Osteoblast (primary cell): ENCODE measurements around the gene IPPK. TPM values are rescaled to one million over a fixed set of nuclear protein-coding genes. Genes with fewer than 3 reads are reported as not detected.

Experiments
- DNase-seq: peaks from one replicate; pipeline ENCODE4 v3.0.0; 2011; ENCODE audit warnings: low spot score, mixed read lengths; ENCODE audit not compliant: insufficient read length; ENCODE audit errors: missing footprints
- H2AFZ ChIP-seq: 2 replicates; pipeline ENCODE4 v1.6.0; 2011; ENCODE audit warnings: mild to moderate bottlenecking, low read length
- H3K27ac ChIP-seq: 2 replicates; pipeline ENCODE4 v1.5.1; 2011; ENCODE audit warnings: mild to moderate bottlenecking, low read depth, low read length, moderate library complexity
- H3K27me3 ChIP-seq: 2 replicates; pipeline ENCODE4 v1.6.0; 2012; ENCODE audit warnings: mild to moderate bottlenecking, control low read depth, inconsistent platforms, low read length, moderate library complexity; ENCODE audit not compliant: insufficient read depth
- H3K36me3 ChIP-seq: 2 replicates; pipeline ENCODE4 v1.5.1; 2011; ENCODE audit warnings: mild to moderate bottlenecking, low read length, control low read depth, moderate library complexity; ENCODE audit not compliant: insufficient read depth
- H3K4me1 ChIP-seq: 2 replicates; pipeline ENCODE4 v1.5.1; 2011; ENCODE audit warnings: mild to moderate bottlenecking, low read length, control low read depth, moderate library complexity; ENCODE audit not compliant: insufficient read depth
- H3K4me2 ChIP-seq: 2 replicates; pipeline ENCODE4 v1.6.0; 2011; ENCODE audit warnings: mild to moderate bottlenecking, low read length; ENCODE audit not compliant: insufficient read depth
- H3K4me3 ChIP-seq: fragments of 200-600 bp; sonication (generic); 3 replicates; pipeline ENCODE4 v1.5.1; 2012; ENCODE audit warnings: mild to moderate bottlenecking, low read length, inconsistent platforms; ENCODE audit not compliant: insufficient read depth
- H3K79me2 ChIP-seq: 2 replicates; pipeline ENCODE4 v1.6.0; 2012; ENCODE audit warnings: mild to moderate bottlenecking, low read length, control low read depth, inconsistent platforms; ENCODE audit not compliant: insufficient read depth
- H3K9me3 ChIP-seq: 2 replicates; pipeline ENCODE4 v1.5.1; 2011; ENCODE audit warnings: low read depth, low read length, control low read depth
- H4K20me1 ChIP-seq: 2 replicates; pipeline ENCODE4 v1.6.0; 2012; ENCODE audit warnings: mild to moderate bottlenecking, low read length, control low read depth; ENCODE audit not compliant: insufficient read depth
- CTCF ChIP-seq: IDR thresholded peaks from 2 replicates; pipeline ENCODE4 v1.5.1; 2011; ENCODE audit warnings: mild to moderate bottlenecking, low read depth, low read length, moderate library complexity; ENCODE audit errors: extremely low read depth
- total RNA-seq: library from RNA; depleted of rRNA; stranded (reverse); fragments of >200 nt; gene quantifications from 2 replicates; pipeline ENCODE4 v1.2.3, GENCODE V29; 2012

Gene IPPK
- total RNA-seq, 1 donor = 9.4 TPM

GRCh38 chr9:92711844-92712243 lies 41.9 kb upstream of the IPPK start:
- Histone ChIP-seq H3K27ac (no peak overlapping the region), H2AFZ (no peak overlapping the region), H3K4me1 (no peaks in the 10 kb centered on the region), H3K79me2 (no peaks in the 10 kb centered on the region), H4K20me1 (peaks cover 13% of the 10 kb centered on the region), H3K27me3 (no peaks in the 10 kb centered on the region), H3K4me3 (no peak overlapping the region), H3K36me3 (peaks cover 42% of the 10 kb centered on the region), H3K4me2 (no peak overlapping the region), H3K9me3 (no peaks in the 10 kb centered on the region)
- DNase-seq = peak; percentile 30
- TF ChIP-seq CTCF = no peak

GRCh38 chr9:92711146-92711545 lies 41.2 kb upstream of the IPPK start:
- Histone ChIP-seq H3K79me2 (no peaks in the 10 kb centered on the region), H3K27me3 (no peaks in the 10 kb centered on the region), H3K4me3 (no peak overlapping the region), H3K9me3 (no peaks in the 10 kb centered on the region), H3K4me1 (no peaks in the 10 kb centered on the region), H3K27ac (no peak overlapping the region), H3K4me2 (no peak overlapping the region), H4K20me1 (peaks cover 7% of the 10 kb centered on the region), H3K36me3 (peaks cover 40% of the 10 kb centered on the region), H2AFZ (no peak overlapping the region)
- peak; percentile 1 for DNase-seq
- TF ChIP-seq CTCF = no peak

GRCh38 chr9:92710368-92710767 lies 40.4 kb upstream of the IPPK start:
- TF ChIP-seq CTCF = no peak
- DNase-seq = peak; percentile 65
- Histone ChIP-seq H3K4me1 (no peaks in the 10 kb centered on the region), H3K27ac (no peak overlapping the region), H4K20me1 (peaks cover 3% of the 10 kb centered on the region), H3K4me2 (no peak overlapping the region), H3K79me2 (no peaks in the 10 kb centered on the region), H3K27me3 (no peaks in the 10 kb centered on the region), H3K36me3 (peaks cover 34% of the 10 kb centered on the region), H3K9me3 (no peaks in the 10 kb centered on the region), H2AFZ (no peak overlapping the region), H3K4me3 (no peak overlapping the region)

- H3K9me3 ChIP-seq = no peaks in the 10 kb centered on the region
- H3K4me2 ChIP-seq = no peak overlapping the region
- H3K27me3 ChIP-seq = no peaks in the 10 kb centered on the region
- H4K20me1 ChIP-seq = peaks cover 3% of the 10 kb centered on the region
- H3K27ac ChIP-seq = no peak overlapping the region
- no peaks in the 10 kb centered on the region for H3K4me1 ChIP-seq
- H2AFZ ChIP-seq = no peak overlapping the region
- no peak for DNase-seq
- H3K36me3 ChIP-seq = peaks cover 30% of the 10 kb centered on the region
- no peaks in the 10 kb centered on the region for H3K79me2 ChIP-seq
- no peak for TF ChIP-seq CTCF
- no peak overlapping the region for H3K4me3 ChIP-seq
Measured at GRCh38 chr9:92709954-92710353, 40.0 kb upstream of the IPPK start.
